ENCODE measurements around the gene KAZN.

KAZN gene

DNA sequence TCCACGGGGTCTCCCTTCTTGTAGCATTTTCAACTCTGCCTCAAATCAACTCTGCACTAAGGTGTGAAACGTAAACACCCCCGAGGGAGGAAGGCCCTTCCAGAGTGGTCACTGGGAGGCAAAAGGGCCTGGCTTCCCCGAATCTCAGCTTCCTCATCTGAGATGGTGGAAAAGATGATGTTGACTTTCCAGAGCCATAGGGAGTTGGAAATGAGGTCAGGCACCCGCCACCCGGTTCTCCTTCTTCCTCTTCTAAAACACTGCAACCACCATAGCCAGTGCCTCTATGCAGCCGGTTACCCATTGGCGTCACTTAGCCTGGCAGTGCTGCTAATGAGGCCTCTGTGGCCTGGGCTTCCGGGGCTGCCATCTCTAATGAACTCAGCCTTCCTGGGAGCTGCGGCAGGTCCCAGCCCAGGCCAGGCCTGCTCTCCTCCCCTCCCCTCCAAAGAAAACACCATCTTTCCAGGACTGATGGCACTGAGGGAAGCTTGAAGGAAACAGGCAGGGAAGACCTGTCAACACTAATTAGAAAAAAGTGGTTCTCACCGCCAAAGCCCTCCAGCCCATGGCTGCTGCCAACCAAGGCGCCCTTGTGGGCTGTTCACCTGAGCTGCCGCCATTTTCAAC is 175.0 kb downstream of the KAZN start:
- TF ChIP-seq, protein P1, sequence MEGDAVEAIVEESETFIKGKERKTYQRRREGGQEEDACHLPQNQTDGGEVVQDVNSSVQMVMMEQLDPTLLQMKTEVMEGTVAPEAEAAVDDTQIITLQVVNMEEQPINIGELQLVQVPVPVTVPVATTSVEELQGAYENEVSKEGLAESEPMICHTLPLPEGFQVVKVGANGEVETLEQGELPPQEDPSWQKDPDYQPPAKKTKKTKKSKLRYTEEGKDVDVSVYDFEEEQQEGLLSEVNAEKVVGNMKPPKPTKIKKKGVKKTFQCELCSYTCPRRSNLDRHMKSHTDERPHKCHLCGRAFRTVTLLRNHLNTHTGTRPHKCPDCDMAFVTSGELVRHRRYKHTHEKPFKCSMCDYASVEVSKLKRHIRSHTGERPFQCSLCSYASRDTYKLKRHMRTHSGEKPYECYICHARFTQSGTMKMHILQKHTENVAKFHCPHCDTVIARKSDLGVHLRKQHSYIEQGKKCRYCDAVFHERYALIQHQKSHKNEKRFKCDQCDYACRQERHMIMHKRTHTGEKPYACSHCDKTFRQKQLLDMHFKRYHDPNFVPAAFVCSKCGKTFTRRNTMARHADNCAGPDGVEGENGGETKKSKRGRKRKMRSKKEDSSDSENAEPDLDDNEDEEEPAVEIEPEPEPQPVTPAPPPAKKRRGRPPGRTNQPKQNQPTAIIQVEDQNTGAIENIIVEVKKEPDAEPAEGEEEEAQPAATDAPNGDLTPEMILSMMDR (IDR thresholded peaks at IDR 0.05), result no peak

DNA sequence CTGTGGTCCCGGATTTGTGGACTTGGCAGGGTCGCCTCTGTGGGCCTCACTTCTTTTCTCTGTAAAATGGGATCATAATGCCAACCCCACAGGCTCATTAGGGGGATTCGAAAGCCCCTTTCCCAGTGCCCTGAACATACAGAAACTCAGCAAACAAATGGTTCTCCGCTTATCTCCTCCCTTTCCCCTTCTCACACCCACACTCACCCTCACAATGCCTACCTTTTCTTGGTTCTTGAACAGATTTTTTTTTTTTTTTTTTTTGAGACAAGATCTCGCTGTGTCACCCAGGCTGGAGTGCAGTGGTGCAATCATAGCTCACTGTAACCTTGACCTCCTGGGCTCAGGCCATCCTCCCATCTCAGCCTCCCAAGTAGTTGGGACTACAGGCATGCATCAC is 175.7 kb downstream of the KAZN start:
- Histone ChIP-seq H3K4me1 (ENCODE audit: control insufficient read depth in 1 of 2, insufficient read depth in 1 of 2, low read depth in 1 of 2, low read length in 1 of 2) (peaks cover 8 to 16% of the 10 kb centered on the region in 2 experiments), H3K36me3 (no peaks in the 10 kb centered on the region), H3K27ac (no peak overlapping the region), H3K27me3 (no peaks in the 10 kb centered on the region), H3K4me3 (ENCODE audit: low read depth in 1 of 2, low read length in 1 of 2) (no peak overlapping the region), H3K9me3 (no peaks in the 10 kb centered on the region)
- TF ChIP-seq, protein P1 (IDR thresholded peaks at IDR 0.05), result no peak

More for the DNA sequence above, 175.0 kb downstream of the KAZN start:
- Histone ChIP-seq H3K27ac (no peak overlapping the region), H3K9me3 (no peaks in the 10 kb centered on the region), H3K27me3 (no peaks in the 10 kb centered on the region), H3K36me3 (no peaks in the 10 kb centered on the region), H3K4me3 (ENCODE audit: low read depth in 1 of 2, low read length in 1 of 2) (no peak overlapping the region), H3K4me1 (ENCODE audit: control insufficient read depth in 1 of 2, insufficient read depth in 1 of 2, low read depth in 1 of 2, low read length in 1 of 2) (peaks cover 8 to 13% of the 10 kb centered on the region in 2 experiments)

DNA sequence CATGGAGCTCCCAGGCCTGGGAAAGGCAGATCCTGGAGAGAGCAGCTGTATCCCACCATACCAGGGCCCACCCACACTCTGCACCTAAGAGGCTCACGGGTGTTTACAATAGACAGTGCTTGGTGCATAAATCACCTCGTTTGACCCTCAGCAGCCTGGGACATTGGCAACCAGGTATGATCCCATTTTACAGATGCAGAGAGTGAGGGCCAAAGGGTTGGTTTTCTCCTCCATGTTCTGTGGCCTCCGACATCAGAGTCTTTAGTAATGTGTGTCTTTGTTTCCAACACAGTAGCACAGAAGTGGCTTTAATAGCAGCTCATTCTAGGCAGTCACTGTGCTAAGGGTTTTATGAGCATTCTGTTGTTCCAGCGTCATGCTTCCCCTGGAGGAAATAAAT is 176.5 kb downstream of the KAZN start:
- Histone ChIP-seq H3K27me3 (no peaks in the 10 kb centered on the region), H3K4me3 (ENCODE audit: low read depth in 1 of 2, low read length in 1 of 2) (no peak overlapping the region), H3K9me3 (no peaks in the 10 kb centered on the region), H3K4me1 (ENCODE audit: control insufficient read depth in 1 of 2, insufficient read depth in 1 of 2, low read depth in 1 of 2, low read length in 1 of 2) (peaks cover 8 to 16% of the 10 kb centered on the region in 2 experiments), H3K36me3 (no peaks in the 10 kb centered on the region), H3K27ac (no peak overlapping the region)
- TF ChIP-seq, protein P1 (IDR thresholded peaks at IDR 0.05), result no peak

GRCh38 chr1:14775434-14775833 is 176.9 kb downstream of the KAZN start:
- Histone ChIP-seq H3K9me3 (no peaks in the 10 kb centered on the region), H3K27me3 (no peaks in the 10 kb centered on the region), H3K4me3 (ENCODE audit: low read depth in 1 of 2, low read length in 1 of 2) (no peak overlapping the region), H3K27ac (no peak overlapping the region), H3K4me1 (ENCODE audit: control insufficient read depth in 1 of 2, insufficient read depth in 1 of 2, low read depth in 1 of 2, low read length in 1 of 2) (peaks cover 8 to 16% of the 10 kb centered on the region in 2 experiments), H3K36me3 (no peaks in the 10 kb centered on the region)
- TF ChIP-seq, protein P1 (IDR thresholded peaks at IDR 0.05), result no peak

GRCh38 chr1:14777516-14778506 is 179.3 kb downstream of the KAZN start:
- TF ChIP-seq, protein P1 (IDR thresholded peaks at IDR 0.05), result no peak
- Histone ChIP-seq H3K36me3 (no peaks in the 10 kb centered on the region), H3K27ac (no peak overlapping the region), H3K9me3 (no peaks in the 10 kb centered on the region), H3K4me1 (ENCODE audit: control insufficient read depth in 1 of 2, insufficient read depth in 1 of 2, low read depth in 1 of 2, low read length in 1 of 2) (peaks cover 8 to 16% of the 10 kb centered on the region in 2 experiments), H3K4me3 (ENCODE audit: low read depth in 1 of 2, low read length in 1 of 2) (peak overlapping the region in 1 of 2 experiments; percentile 1), H3K27me3 (no peaks in the 10 kb centered on the region)
